Stomach (tissue), 9 donors: ENCODE measurements around the gene ADGRG7. TPM values are rescaled to one million over a fixed set of nuclear protein-coding genes. Genes with fewer than 3 reads are reported as not detected.

Experiments used
- DNase-seq, 2 donors: peaks; one replicate each; pipeline versions ENCODE4 v3.0.0 to v3.0.0-alpha.2; 2013 to 2019
- H3K27ac ChIP-seq, 5 donors: fragments of 200-600 bp in 4 of 5; sonication (generic) in 4 of 5; one replicate each; pipeline ENCODE4 v1.5.1; 2013 to 2019; ENCODE audit warnings: mild to moderate bottlenecking in 1 of 5, moderate library complexity in 1 of 5
- H3K27me3 ChIP-seq, 3 donors: fragments of 200-600 bp; sonication (generic); one replicate each; pipeline ENCODE4 v1.5.1; 2017 to 2019; ENCODE audit warnings: mixed run types in 1 of 3
- H3K36me3 ChIP-seq, 4 donors: fragments of 200-600 bp; sonication (generic); 1 replicate in 3 of 4; 2 replicates in 1 of 4; pipeline ENCODE4 v1.5.1; 2016 to 2019
- H3K4me1 ChIP-seq, 4 donors: fragments of 200-600 bp; sonication (generic); one replicate each; pipeline ENCODE4 v1.5.1; 2016 to 2019
- H3K4me3 ChIP-seq, 4 donors: fragments of 200-600 bp; sonication (generic) in 3 of 4; one replicate each; pipeline ENCODE4 v1.5.1; 2016 to 2019; ENCODE audit warnings: mild to moderate bottlenecking in 1 of 4
- H3K9me3 ChIP-seq, 4 donors: fragments of 200-600 bp; sonication (generic); one replicate each; pipeline ENCODE4 v1.5.1; 2016 to 2019
- EP300 ChIP-seq: sonication (generic); formaldehyde crosslinking; IDR thresholded peaks from one replicate; pipeline ENCODE4 v1.6.1; 2017; ENCODE audit warnings: antibody characterized with exemption
- POLR2A ChIP-seq, 4 donors: fragments of 450-650 bp; IDR thresholded peaks; one replicate each; pipeline ENCODE4 v1.6.1; 2016; ENCODE audit warnings: antibody characterized with exemption in 4 of 4, control low read depth in 2 of 4, mild to moderate bottlenecking in 1 of 4, moderate library complexity in 1 of 4
- POLR2AphosphoS5 ChIP-seq, 3 donors: sonication (generic); formaldehyde crosslinking; IDR thresholded peaks; one replicate each; pipeline ENCODE4 v1.6.1; 2016; ENCODE audit warnings: antibody characterized with exemption in 3 of 3
- WGBS, 5 donors: extraction: QIAGEN DNeasy Blood & Tissue Kit in 3 of 5; methylation state at CpG; one replicate each; pipeline versions ENCODE4 v1.1.5 to v1.1.7; 2013 to 2018; 5-methylcytosine and 5-hydroxymethylcytosine counted together
- intact Hi-C: fragments of 100-400 bp; cut with DNase I; formaldehyde crosslinking; loops from one replicate; pipeline ENCODE4 v1.15.1; 2023; ENCODE audit warnings: low total_unique reads
- polyA plus RNA-seq, 3 donors: library from polyadenylated mRNA; stranded (reverse); fragments of 200-250 nt; gene quantifications; one replicate each; pipeline ENCODE4 v1.2.3, GENCODE V29; 2013
- total RNA-seq, 5 donors: library from RNA; depleted of rRNA; stranded (reverse); fragments of >200 nt; gene quantifications; one replicate each; pipeline versions ENCODE4 v1.1.0 to v1.2.3, GENCODE V29; 2014 to 2016
- TF ChIP-seq, protein P1 (sequence below), 7 experiments: fragments of 450-650 bp in 4 of 7; fragments of 200-600 bp in 3 of 7; sonication (generic) in 3 of 7; IDR thresholded peaks; one replicate each; pipeline ENCODE4 v1.5.1; 2016 to 2019; ENCODE audit warnings: antibody characterized with exemption in 7 of 7, control low read depth in 2 of 7, mild to moderate bottlenecking in 1 of 7
- donor health status: healthy with polysubstance abuse.
- donor health status: Bipolar disorder and iron deficiency.
- donor health status: healthy.

ADGRG7 gene
- total and polyA plus RNA-seq, 8 donors: 5.1 TPM; not detected in 7

DNA sequence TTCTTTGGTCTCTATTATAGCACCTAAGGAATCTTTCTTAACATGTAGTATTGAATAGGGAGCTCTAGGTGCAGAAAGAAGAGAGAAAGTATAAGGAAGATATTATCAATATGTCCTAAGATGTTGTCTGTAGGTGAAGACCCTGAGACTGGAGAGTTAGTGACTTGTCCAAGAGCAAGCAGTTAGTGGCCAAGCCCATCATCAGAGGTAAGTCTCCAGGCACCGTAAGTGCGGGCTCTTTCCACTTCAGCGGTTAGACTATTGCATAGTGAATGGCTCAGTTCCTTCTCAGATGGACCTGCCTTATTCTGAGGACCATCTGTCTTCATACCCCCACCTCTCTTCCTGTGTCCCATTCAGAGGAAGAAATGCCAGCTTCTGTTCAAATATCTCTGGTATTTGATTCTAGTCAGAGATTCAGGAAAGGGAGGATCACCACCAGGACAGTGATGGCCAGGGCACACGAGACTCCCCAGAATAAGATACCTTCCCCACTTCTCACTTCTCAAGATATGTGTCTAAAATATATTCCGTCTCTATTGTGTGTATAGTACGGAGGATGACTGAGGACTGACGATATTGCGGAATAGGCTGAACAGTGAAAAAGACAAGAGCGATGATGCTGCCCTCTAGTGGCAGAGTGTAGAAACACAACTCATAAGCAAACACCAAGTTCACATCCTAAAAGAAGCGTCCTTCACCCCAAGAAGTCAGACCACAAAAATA is 19.1 kb upstream of the ADGRG7 start:
- H3K4me3 ChIP-seq: no peak overlapping the region
- 24 to 30% (median 29%) methylated on average over 10 of the region's 10 CpGs for WGBS, 5 donors
- no peaks in the 10 kb centered on the region for H3K36me3 ChIP-seq
- intact Hi-C loops: loop anchor here (5.0 kb wide), 1 partner anchor 123 kb away; no protein-coding TSS in a partner anchor
- DNase-seq: peak; percentile 61 to 90
- TF ChIP-seq, protein P1, sequence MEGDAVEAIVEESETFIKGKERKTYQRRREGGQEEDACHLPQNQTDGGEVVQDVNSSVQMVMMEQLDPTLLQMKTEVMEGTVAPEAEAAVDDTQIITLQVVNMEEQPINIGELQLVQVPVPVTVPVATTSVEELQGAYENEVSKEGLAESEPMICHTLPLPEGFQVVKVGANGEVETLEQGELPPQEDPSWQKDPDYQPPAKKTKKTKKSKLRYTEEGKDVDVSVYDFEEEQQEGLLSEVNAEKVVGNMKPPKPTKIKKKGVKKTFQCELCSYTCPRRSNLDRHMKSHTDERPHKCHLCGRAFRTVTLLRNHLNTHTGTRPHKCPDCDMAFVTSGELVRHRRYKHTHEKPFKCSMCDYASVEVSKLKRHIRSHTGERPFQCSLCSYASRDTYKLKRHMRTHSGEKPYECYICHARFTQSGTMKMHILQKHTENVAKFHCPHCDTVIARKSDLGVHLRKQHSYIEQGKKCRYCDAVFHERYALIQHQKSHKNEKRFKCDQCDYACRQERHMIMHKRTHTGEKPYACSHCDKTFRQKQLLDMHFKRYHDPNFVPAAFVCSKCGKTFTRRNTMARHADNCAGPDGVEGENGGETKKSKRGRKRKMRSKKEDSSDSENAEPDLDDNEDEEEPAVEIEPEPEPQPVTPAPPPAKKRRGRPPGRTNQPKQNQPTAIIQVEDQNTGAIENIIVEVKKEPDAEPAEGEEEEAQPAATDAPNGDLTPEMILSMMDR (IDR thresholded peaks at IDR 0.05): peak in 5 of 7 experiments; percentile 85 to 92 (median 86)
- TF ChIP-seq EP300 (no peak), POLR2A (IDR thresholded peaks at IDR 0.05) (no peak), POLR2AphosphoS5 (IDR thresholded peaks at IDR 0.05) (peak in 1 of 3 donors; percentile 61)
- no peaks in the 10 kb centered on the region for H3K27me3 ChIP-seq
- H3K9me3 ChIP-seq: no peaks in the 10 kb centered on the region
- H3K27ac ChIP-seq: no peak overlapping the region
- H3K4me1 ChIP-seq: peaks cover 0 to 4% (median 2%) of the 10 kb centered on the region in 4 donors

DNA sequence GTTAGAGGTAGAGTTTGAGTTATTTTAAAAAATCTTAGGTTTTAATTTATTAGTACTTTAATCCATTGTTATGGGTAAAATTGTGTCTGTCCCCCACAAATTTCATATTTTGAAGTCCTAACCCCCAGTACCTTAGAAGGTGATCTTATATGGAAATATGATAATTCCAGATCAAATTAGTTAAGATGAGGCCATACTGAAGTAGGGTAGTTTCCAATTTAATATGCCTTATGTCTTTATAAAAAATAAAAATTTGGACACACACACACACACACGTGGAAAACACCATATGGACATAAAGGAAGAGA is 18.6 kb upstream of the ADGRG7 start:
- Histone ChIP-seq H3K27me3 (no peaks in the 10 kb centered on the region), H3K27ac (no peak overlapping the region), H3K9me3 (no peaks in the 10 kb centered on the region), H3K4me1 (peaks cover 0 to 4% (median 2%) of the 10 kb centered on the region in 4 donors), H3K36me3 (no peaks in the 10 kb centered on the region), H3K4me3 (no peak overlapping the region)
- TF ChIP-seq, protein P1 (IDR thresholded peaks at IDR 0.05): peak in 1 of 7 experiments; percentile 24
- TF ChIP-seq POLR2A (IDR thresholded peaks at IDR 0.05): no peak
- no peak for TF ChIP-seq EP300
- no peak for TF ChIP-seq POLR2AphosphoS5 (IDR thresholded peaks at IDR 0.05)
- 19 to 31% (median 28%) methylated on average over 1 of the region's 1 CpG for WGBS, 5 donors
- DNase-seq: no peak
- intact Hi-C loops: loop anchor here (5.0 kb wide), 1 partner anchor 123 kb away; no protein-coding TSS in a partner anchor

DNA sequence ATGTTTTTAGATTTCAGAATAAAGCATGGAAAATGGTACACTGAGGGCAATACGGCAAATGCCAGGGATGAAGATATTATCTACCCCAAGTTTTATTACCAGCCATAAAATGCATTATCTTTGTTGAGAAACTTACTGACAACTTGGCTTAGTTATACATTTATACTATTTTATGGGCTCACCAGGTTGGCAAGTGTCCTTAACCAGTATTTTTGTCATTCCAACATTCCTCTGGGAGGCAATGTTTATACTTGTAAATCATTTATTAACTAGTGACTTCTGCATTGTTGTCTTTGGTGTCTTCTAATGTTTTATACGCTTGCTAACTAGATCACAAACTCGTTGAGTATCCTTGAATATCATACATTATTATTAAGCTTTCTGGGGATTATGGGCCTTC is 18.0 kb upstream of the ADGRG7 start:
- Histone ChIP-seq H3K4me3 (no peak overlapping the region), H3K4me1 (peaks cover 0 to 4% (median 2%) of the 10 kb centered on the region in 4 donors), H3K9me3 (no peaks in the 10 kb centered on the region), H3K27ac (no peak overlapping the region), H3K27me3 (no peaks in the 10 kb centered on the region), H3K36me3 (no peaks in the 10 kb centered on the region)
- 55 to 69% (median 60%) methylated on average over 3 of the region's 3 CpGs for WGBS, 5 donors
- TF ChIP-seq EP300: no peak
- no peak for TF ChIP-seq POLR2A (IDR thresholded peaks at IDR 0.05)
- TF ChIP-seq POLR2AphosphoS5 (IDR thresholded peaks at IDR 0.05): no peak
- TF ChIP-seq, protein P1 (IDR thresholded peaks at IDR 0.05): no peak
- DNase-seq: no peak
- intact Hi-C loops: loop anchor here (5.0 kb wide), 1 partner anchor 124 kb away; no protein-coding TSS in a partner anchor

DNA sequence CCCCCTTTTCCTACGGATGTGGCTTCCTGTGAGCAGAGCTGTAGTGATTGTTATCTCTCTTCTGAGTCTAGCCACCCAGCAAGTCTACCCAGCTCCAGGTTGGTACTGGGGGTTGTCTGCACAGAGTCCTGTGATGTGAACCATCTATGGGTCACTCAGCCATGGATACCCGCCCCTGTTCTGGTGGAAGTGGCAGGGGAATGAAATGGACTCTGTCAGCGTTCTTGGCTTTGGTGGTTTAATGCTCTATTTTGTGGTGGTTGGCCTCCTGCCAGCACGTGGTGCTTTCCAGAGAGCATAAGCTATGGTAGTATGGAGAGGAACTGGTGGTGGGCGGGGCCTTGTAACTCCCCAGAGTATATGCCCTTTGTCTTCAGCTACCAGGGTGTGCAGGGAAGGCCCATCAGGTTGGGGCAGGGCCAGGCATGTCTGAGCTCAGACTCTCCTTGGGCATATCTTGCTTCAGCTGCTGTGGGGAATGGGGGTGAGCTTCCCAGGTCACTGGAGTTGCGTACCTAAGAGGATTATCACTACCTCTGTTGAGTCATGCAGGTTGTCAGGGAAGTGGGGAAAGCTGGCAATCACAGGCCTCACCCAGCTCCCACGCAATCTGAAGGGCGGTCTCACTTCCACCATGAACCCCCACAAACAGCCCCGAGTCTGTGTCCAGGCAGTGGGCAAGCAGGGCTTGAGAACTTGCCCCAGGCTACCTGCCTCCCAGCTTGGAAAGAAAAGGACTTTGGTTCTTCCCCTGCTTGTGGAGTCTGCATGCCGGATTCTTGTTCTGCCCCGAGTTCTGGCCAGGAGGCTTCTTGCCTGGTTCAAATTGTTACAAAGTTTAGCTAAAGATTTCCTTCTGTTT is 9.0 kb upstream of the ADGRG7 start:
- Histone ChIP-seq H3K27me3 (no peaks in the 10 kb centered on the region), H3K36me3 (no peaks in the 10 kb centered on the region), H3K4me3 (no peak overlapping the region), H3K9me3 (no peaks in the 10 kb centered on the region), H3K27ac (no peak overlapping the region), H3K4me1 (peaks cover 0 to 20% (median 6%) of the 10 kb centered on the region in 4 donors)
- 69 to 78% (median 76%) methylated on average over 11 of the region's 11 CpGs for WGBS, 5 donors
- TF ChIP-seq, protein P1 (IDR thresholded peaks at IDR 0.05): no peak
- TF ChIP-seq POLR2AphosphoS5 (IDR thresholded peaks at IDR 0.05): no peak
- TF ChIP-seq POLR2A (IDR thresholded peaks at IDR 0.05): no peak
- TF ChIP-seq EP300: no peak
- intact Hi-C loops: no loop called here
- no peak for DNase-seq
